A549 (cell line): Measurements from ENCODE around the gene LRCH2. TPM values are rescaled to one million over a fixed set of nuclear protein-coding genes. Genes with fewer than 3 reads are reported as not detected.
"Not testable (repeated sequence)": the region's sequence is repeated elsewhere in the genome, so short reads cannot be mapped to it uniquely, and the experiment has no call there.

ENCODE experiments used
- ATAC-seq, 2 experiments: fragments of 200-7000 bp in 1 of 2; fragments of >200 bp in 1 of 2; cut with Nextera tagmentation in 1 of 2; cut with Tn5 transposase in 1 of 2; 3 replicates each; pipeline versions ENCODE4 v1.8.0 to v1.9.1; 2018 to 2020; ENCODE audit warnings: mild to moderate bottlenecking in 1 of 2, moderate library complexity in 1 of 2
- CTCF ChIA-PET: fragments of 300-600 bp; sonication (Branson Sonifier 250); formaldehyde crosslinking; extraction: SDS; loops from one replicate; lab custom pipeline; 2021; ENCODE audit warnings: antibody characterized with exemption, inconsistent platforms; lab: Yijun Ruan, JAX
- POLR2A ChIA-PET: fragments of 350-600 bp; formaldehyde crosslinking; extraction: SDS; loops from one replicate; lab custom pipeline; 2021; ENCODE audit warnings: antibody characterized with exemption, inconsistent platforms; lab: Yijun Ruan, JAX
- DNase-seq, 2 experiments: peaks; one replicate each; pipeline versions ENCODE4 v3.0.0 to v3.0.0-alpha.2; 2011 to 2016; ENCODE audit warnings: low read depth in 1 of 2, low spot score in 1 of 2
- FAIRE-seq: peaks from 2 replicates; lab custom pipeline; 2011; peaks lifted over from hg19 to GRCh38; lab: Jason Lieb, UNC
- H3K27ac ChIP-seq, 2 experiments: fragments of >200 bp; sonication (Bioruptor Twin); formaldehyde crosslinking; 3 replicates each; pipeline ENCODE4 v1.5.1; 2016 to 2017
- H3K4me1 ChIP-seq: fragments of >200 bp; sonication (Bioruptor Twin); formaldehyde crosslinking; 3 replicates; pipeline ENCODE4 v1.6.1; 2016
- H3K4me2 ChIP-seq: fragments of >200 bp; sonication (Bioruptor Twin); formaldehyde crosslinking; 3 replicates; pipeline ENCODE4 v1.6.1; 2016
- H3K4me3 ChIP-seq: fragments of >200 bp; sonication (Bioruptor Twin); formaldehyde crosslinking; 3 replicates; pipeline ENCODE4 v1.5.1; 2016
- H3K9me3 ChIP-seq: fragments of >200 bp; sonication (Bioruptor Twin); formaldehyde crosslinking; 3 replicates; pipeline ENCODE4 v1.6.1; 2016
- CBX8 ChIP-seq: fragments of 200-600 bp; sonication (generic); IDR thresholded peaks from 2 replicates; pipeline ENCODE4 v1.6.1; 2016
- CEBPB ChIP-seq, 2 experiments: fragments of >200 bp in 1 of 2; sonication (Bioruptor Twin) in 1 of 2; formaldehyde crosslinking in 1 of 2; IDR thresholded peaks; 2 replicates each; pipeline ENCODE4 v1.6.1; 2012 to 2016
- CHD4 ChIP-seq: fragments of 200-600 bp; sonication (generic); IDR thresholded peaks from 2 replicates; pipeline ENCODE4 v1.6.1; 2016; ENCODE audit warnings: antibody characterized with exemption, mild to moderate bottlenecking, borderline replicate concordance
- ESRRA ChIP-seq: fragments of 150-350 bp; IDR thresholded peaks from 2 replicates; pipeline ENCODE4 v1.6.1; 2014; ENCODE audit warnings: mild to moderate bottlenecking, low read length, borderline replicate concordance
- FOSB ChIP-seq: fragments of 250-450 bp; sonication (Bioruptor Pico); IDR thresholded peaks from 2 replicates; pipeline ENCODE4 v1.5.0; 2020; ENCODE audit warnings: mild to moderate bottlenecking, moderate library complexity
- FOSL2 ChIP-seq, 2 experiments: fragments of 450-650 bp in 1 of 2; fragments of >200 bp in 1 of 2; sonication (Bioruptor Twin) in 1 of 2; formaldehyde crosslinking; IDR thresholded peaks; 2 replicates each; pipeline versions ENCODE4 v1.5.0 to v1.6.1; 2016 to 2020; ENCODE audit warnings: mild to moderate bottlenecking in 1 of 2, moderate library complexity in 1 of 2
- FOXS1 ChIP-seq: fragments of 250-450 bp; sonication (Bioruptor Pico); IDR thresholded peaks from 2 replicates; pipeline ENCODE4 v1.5.0; 2020; ENCODE audit warnings: mild to moderate bottlenecking, moderate library complexity
- HDAC2 ChIP-seq: fragments of 200-600 bp; sonication (generic); IDR thresholded peaks from 2 replicates; pipeline ENCODE4 v1.6.1; 2016
- HOXB5 ChIP-seq: fragments of 250-450 bp; sonication (Bioruptor Pico); IDR thresholded peaks from 2 replicates; pipeline ENCODE4 v1.5.0; 2020; ENCODE audit warnings: mild to moderate bottlenecking, moderate library complexity
- JUNB ChIP-seq: fragments of >200 bp; sonication (Bioruptor Twin); formaldehyde crosslinking; IDR thresholded peaks from 2 replicates; pipeline ENCODE4 v1.6.1; 2016
- KDM5A ChIP-seq: fragments of 200-600 bp; sonication (generic); IDR thresholded peaks from 2 replicates; pipeline ENCODE4 v1.6.1; 2016; ENCODE audit warnings: antibody characterized with exemption, mild to moderate bottlenecking
- PHF8 ChIP-seq: fragments of 200-600 bp; sonication (generic); IDR thresholded peaks from 2 replicates; pipeline ENCODE4 v1.6.1; 2016; ENCODE audit warnings: low read depth, mild to moderate bottlenecking, antibody characterized with exemption, moderate library complexity, borderline replicate concordance
- RAD21 ChIP-seq, 2 experiments: fragments of >200 bp in 1 of 2; sonication (Bioruptor Twin) in 1 of 2; formaldehyde crosslinking in 1 of 2; IDR thresholded peaks in 1 of 2; conservative IDR thresholded peaks in 1 of 2; 2 replicates in 1 of 2; 3 replicates in 1 of 2; pipeline ENCODE4 v1.6.1; 2012 to 2018; ENCODE audit warnings: inconsistent platforms in 1 of 2
- RCOR1 ChIP-seq: fragments of 150-350 bp; IDR thresholded peaks from 2 replicates; pipeline ENCODE4 v1.6.1; 2014; ENCODE audit warnings: antibody characterized with exemption, low read length, low read depth
- RFX5 ChIP-seq: fragments of 450-650 bp; IDR thresholded peaks from 2 replicates; pipeline ENCODE4 v1.7.1; 2014; ENCODE audit warnings: antibody characterized with exemption, mild to moderate bottlenecking, moderate library complexity
- SMC3 ChIP-seq: fragments of >200 bp; sonication (Bioruptor Twin); formaldehyde crosslinking; IDR thresholded peaks from 3 replicates; pipeline ENCODE4 v1.6.1; 2018; ENCODE audit warnings: inconsistent platforms
- SREBF2 ChIP-seq: fragments of 450-650 bp; IDR thresholded peaks from 2 replicates; pipeline ENCODE4 v1.6.1; 2014; ENCODE audit warnings: mild to moderate bottlenecking, moderate library complexity
- TFCP2L1 ChIP-seq: fragments of 250-450 bp; sonication (Bioruptor Pico); IDR thresholded peaks from 2 replicates; pipeline ENCODE4 v1.5.0; 2021; ENCODE audit warnings: mild to moderate bottlenecking
- ZFP36 ChIP-seq: fragments of 450-650 bp; IDR thresholded peaks from 2 replicates; pipeline ENCODE4 v1.6.1; 2014; ENCODE audit warnings: borderline replicate concordance; ENCODE audit not compliant: partially characterized antibody
- ZNF302 ChIP-seq: fragments of 250-450 bp; sonication (Bioruptor Pico); IDR thresholded peaks from 2 replicates; pipeline ENCODE4 v1.9.0; 2021; ENCODE audit warnings: inconsistent platforms, mild to moderate bottlenecking, moderate library complexity
- ZSCAN20 ChIP-seq: fragments of 250-450 bp; sonication (Bioruptor Pico); IDR thresholded peaks from 2 replicates; pipeline ENCODE4 v1.8.0; 2022; ENCODE audit warnings: mild to moderate bottlenecking, moderate library complexity
- WGBS: methylation state at CpG from one replicate; pipeline ENCODE4 v1.1.6; 2017; ENCODE audit errors: missing lambda C conversion rate; 5-methylcytosine and 5-hydroxymethylcytosine counted together
- polyA plus RNA-seq, 4 experiments: library from polyadenylated mRNA; depleted of rRNA in 3 of 4; stranded (reverse); fragments of >200 nt; fragmentation: RNase III in 1 of 4; extraction: RNeasy Plus Mini Kit Qiagen cat#74134 plus additional on column Dnase treatment in 1 of 4; gene quantifications; 2 replicates in 3 of 4; 3 replicates in 1 of 4; pipeline ENCODE4 v1.2.3, GENCODE V29; 2011 to 2017
- TF ChIP-seq, protein P1 (sequence below): fragments of >200 bp; sonication (Bioruptor Twin); formaldehyde crosslinking; IDR thresholded peaks from 3 replicates; pipeline ENCODE4 v1.5.1; 2016
- TF ChIP-seq, protein P2 (sequence below): IDR thresholded peaks from 2 replicates; pipeline ENCODE4 v1.6.1; 2012

LRCH2 gene
- polyA plus RNA-seq, 2 of the 4 experiments (the other 2 are of a cell fraction) = 0.01 to 0.05 TPM

- ChIA-PET POLR2A (no interaction called here), CTCF (no interaction called here)
- FAIRE-seq (no peak), ATAC-seq (no peak), DNase-seq (no peak)
- Histone ChIP-seq H3K27ac (no peak overlapping the region), H3K4me2 (no peak overlapping the region), H3K4me3 (no peak overlapping the region), H3K9me3 (no peaks in the 10 kb centered on the region), H3K4me1 (no peaks in the 10 kb centered on the region)
- WGBS = 4% methylated on average over 1 of the region's 1 CpG
- no peak for TF ChIP-seq CEBPB (IDR thresholded peaks at IDR 0.05)
- TF ChIP-seq HOXB5 (CRISPR knock-in tag) = no peak
- no peak for TF ChIP-seq RCOR1
- no peak for TF ChIP-seq FOXS1
- TF ChIP-seq FOSB (CRISPR knock-in tag) = no peak
- no peak for TF ChIP-seq RAD21 (conservative IDR thresholded peaks at IDR 0.05 in 1 of 2, IDR thresholded peaks at IDR 0.05 in 1 of 2)
- no peak for TF ChIP-seq SMC3
- TF ChIP-seq SREBF2 = no peak
- TF ChIP-seq PHF8 = no peak
- TF ChIP-seq ESRRA = no peak
- TF ChIP-seq RFX5 = no peak
- TF ChIP-seq KDM5A = no peak
- TF ChIP-seq CBX8 = no peak
- no peak for TF ChIP-seq ZSCAN20
These were observed 19.7 kb downstream of the LRCH2 start for GRCh38 chrX:115214151-115214550.

GRCh38 chrX:115209547-115209946 is 24.3 kb downstream of the LRCH2 start:
- ATAC-seq, H3K27ac ChIP-seq, H3K4me2 ChIP-seq, CTCF ChIA-PET, H3K4me1 ChIP-seq, FAIRE-seq, H3K9me3 ChIP-seq, H3K4me3 ChIP-seq, DNase-seq, POLR2A ChIA-PET: not testable (repeated sequence)

DNA sequence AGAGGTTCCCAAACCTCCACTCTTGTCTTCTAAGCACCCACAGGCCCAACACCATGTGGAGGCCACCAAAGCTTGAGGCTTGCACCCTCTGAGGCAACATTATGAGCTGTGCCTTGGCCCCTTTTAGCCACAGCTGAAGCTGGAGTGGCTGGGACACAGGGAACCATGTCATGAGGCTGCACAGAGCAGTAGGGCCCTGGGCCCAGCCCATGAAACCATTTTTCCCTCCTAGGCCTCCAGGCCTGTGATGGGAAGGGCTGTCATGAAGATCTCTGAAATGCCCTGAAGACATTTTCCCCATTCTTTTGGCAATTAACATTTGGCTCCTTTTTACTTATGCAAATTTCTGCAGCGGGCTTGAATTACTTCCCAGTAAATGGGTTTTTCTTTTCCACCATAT is 29.9 kb downstream of the LRCH2 start:
- no peak for ATAC-seq
- Histone ChIP-seq H3K4me3 (no peak overlapping the region), H3K4me2 (no peak overlapping the region), H3K27ac (no peak overlapping the region), H3K9me3 (no peaks in the 10 kb centered on the region), H3K4me1 (no peaks in the 10 kb centered on the region)
- ChIA-PET POLR2A (no interaction called here), CTCF (no interaction called here)
- no peak for FAIRE-seq
- TF ChIP-seq FOSL2 (IDR thresholded peaks at IDR 0.05) (no peak), FOSL2 (CRISPR knock-in tag; IDR thresholded peaks at IDR 0.05) (no peak), ZFP36 (peak; percentile 53)
- WGBS = 0% methylated on average over 1 of the region's 1 CpG
- no peak for DNase-seq

DNA sequence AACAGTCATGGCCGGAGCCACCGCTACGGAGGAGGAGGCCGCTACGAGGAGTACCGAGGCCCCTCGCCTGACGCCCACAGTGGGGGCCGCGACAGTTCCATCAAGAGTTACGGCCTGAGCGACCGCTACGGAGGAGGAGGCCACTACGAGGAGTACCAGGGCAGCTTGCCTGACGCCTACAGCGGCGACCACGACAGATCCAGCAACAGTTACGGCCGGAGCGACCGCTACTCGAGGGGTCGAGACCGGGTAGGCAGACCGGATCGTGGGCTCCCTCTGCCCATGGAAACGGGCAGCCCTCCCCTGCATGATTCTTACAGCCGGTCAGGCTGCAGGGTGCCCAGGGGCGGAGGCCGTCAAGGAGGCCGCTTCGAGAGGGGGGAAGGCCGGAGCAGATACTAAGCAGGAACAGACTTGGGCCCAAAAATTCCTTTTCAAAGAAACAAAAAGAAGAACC is 41.6 kb downstream of the LRCH2 start:
- CTCF ChIA-PET = no interaction called here
- POLR2A ChIA-PET = no interaction called here
- TF ChIP-seq ESRRA (no peak), FOSB (CRISPR knock-in tag) (no peak), ZNF302 (no peak), TFCP2L1 (CRISPR knock-in tag) (no peak), RFX5 (no peak), HDAC2 (no peak), CBX8 (no peak), JUNB (no peak), CHD4 (no peak)
- TF ChIP-seq, protein P1, sequence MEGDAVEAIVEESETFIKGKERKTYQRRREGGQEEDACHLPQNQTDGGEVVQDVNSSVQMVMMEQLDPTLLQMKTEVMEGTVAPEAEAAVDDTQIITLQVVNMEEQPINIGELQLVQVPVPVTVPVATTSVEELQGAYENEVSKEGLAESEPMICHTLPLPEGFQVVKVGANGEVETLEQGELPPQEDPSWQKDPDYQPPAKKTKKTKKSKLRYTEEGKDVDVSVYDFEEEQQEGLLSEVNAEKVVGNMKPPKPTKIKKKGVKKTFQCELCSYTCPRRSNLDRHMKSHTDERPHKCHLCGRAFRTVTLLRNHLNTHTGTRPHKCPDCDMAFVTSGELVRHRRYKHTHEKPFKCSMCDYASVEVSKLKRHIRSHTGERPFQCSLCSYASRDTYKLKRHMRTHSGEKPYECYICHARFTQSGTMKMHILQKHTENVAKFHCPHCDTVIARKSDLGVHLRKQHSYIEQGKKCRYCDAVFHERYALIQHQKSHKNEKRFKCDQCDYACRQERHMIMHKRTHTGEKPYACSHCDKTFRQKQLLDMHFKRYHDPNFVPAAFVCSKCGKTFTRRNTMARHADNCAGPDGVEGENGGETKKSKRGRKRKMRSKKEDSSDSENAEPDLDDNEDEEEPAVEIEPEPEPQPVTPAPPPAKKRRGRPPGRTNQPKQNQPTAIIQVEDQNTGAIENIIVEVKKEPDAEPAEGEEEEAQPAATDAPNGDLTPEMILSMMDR = no peak
- TF ChIP-seq, protein P2, sequence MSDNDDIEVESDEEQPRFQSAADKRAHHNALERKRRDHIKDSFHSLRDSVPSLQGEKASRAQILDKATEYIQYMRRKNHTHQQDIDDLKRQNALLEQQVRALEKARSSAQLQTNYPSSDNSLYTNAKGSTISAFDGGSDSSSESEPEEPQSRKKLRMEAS = no peak
- WGBS = 83% methylated on average over 28 of the region's 35 CpGs
- Histone ChIP-seq H3K4me2 (no peak overlapping the region), H3K4me1 (no peaks in the 10 kb centered on the region), H3K4me3 (no peak overlapping the region), H3K9me3 (no peaks in the 10 kb centered on the region), H3K27ac (no peak overlapping the region)
- ATAC-seq (no peak), FAIRE-seq (no peak), DNase-seq (no peak)
